ENCODE results near the gene LHFPL3.

DNA sequence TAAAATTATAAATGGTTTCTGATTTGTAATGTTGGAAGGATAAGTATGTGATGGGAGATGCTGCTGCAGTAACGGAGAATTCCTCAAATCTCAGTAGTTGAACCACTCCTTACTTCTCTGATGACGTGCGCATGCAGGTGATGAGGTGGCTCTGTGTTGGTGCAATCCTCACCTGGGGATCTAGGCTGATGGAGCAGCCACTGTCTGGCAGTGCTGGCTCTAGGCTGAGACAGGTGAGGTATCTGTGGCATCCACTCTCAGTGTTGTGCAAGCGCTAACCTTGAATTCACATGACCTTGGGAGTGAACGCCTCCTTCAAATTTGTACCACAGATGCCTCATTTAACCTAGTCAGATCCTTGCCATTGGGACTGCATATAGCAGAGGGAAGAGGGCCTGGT is 35.0 kb downstream of the LHFPL3 start:
- TF ChIP-seq CTCF (IDR thresholded peaks at IDR 0.05), result no peak
- no peak for TF ChIP-seq POLR2A (IDR thresholded peaks at IDR 0.05)

Measured in thyroid gland (tissue), 4 donors.